Stimulated activated CD4-positive, alpha-beta T cell treated with anti-CD3 and anti-CD28 coated beads, Interleukin-15, amount 100 ng/mL, for 1 hour (primary cell): Measurements from ENCODE around the gene MRPL21.
A peak's percentile ranks its signal among the peaks of the same experiment; 100 is the strongest.

Source experiments
- DNase-seq, 2 donors: peaks; one replicate each; pipeline ENCODE4 v3.0.0-alpha.2; 2020; ENCODE audit warnings: low read depth in 1 of 2, low spot score in 1 of 2

MRPL21 gene

DNA sequence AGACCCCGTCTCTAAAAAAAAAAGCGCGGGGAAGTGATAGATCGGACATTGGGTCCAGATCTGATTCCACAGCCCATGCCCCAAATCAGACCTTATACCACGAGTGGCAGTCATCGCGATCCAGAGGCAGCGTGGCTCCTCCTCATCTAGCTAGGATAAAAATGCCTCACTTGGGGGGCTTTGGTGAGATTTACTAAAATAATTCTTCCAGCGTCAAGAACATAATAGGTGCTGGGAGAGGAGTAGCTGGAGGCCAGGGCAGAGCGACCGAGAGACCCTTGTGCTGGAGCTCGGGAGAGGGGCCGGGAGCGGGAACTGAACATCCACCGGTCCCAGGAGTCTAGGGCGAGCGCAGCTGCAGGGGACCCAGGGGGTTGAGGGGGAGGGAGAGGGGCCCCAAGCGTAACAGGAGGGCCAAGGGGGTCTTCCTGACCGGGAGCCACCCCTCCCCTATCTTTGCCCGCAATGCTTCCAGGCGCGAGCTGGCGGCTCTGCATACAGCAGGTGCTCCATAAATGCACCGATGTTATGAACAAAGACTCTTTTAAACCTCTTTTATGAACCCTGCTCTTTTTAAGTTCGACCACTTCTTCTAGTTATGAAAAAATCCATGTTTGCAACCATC is 61.1 kb downstream of the MRPL21 start:
- DNase-seq = no peak

DNA sequence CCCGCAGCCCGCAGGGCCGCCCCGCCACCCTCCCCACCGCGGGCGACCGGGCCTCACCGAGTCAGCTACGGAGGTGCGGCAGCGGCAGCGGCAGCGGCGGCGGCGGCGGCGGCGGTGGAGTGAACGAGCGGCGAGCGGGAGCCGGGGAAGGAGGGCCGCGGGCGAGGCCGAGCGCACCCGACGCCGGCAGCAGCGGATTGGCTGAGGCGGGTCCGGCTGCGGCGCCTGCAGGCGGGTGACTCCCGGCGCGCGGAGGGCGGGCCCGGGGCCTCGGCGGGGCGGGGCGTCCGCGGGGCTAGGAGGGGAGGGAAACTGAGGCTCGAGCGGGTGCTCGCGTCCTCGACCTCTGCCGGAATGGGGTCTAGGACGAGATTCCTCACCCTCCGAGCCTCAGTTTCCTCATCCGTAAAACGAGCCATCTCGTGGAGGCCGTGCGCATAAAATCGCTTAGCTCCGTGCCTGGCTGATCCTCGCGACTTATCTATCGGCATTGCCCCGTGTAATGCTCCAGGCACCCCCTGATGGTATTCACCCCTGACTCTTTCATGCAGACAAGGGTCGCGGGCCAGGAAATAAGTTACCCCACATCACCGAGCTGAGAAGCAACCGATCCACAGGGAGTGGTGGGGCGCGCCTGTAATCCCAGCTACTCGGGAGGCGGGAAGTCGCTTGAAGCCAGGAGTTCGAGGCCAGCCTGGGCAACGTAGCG is 61.8 kb downstream of the MRPL21 start, which contains the start of gene CPT1A:
Gene CPT1A, minus strand, starts transcription at position 199 of the 709 bp plus-strand sequence. CDS start 26,442 bp downstream, outside the sequence.
- DNase-seq = peak; percentile 41 to 58
